ENCODE measurements around the gene HIGD2B.
"Not testable (repeated sequence)": the region's sequence is repeated elsewhere in the genome, so short reads cannot be mapped to it uniquely, and the experiment has no call there.

The HIGD2B gene

GRCh38 chr15:72685925-72686794 lies at the start of gene HIGD2B, which contains the start of gene BBS4:
TSS of gene HIGD2B (minus strand) at chr15:72686182. CDS start at chr15:72676374, 9,808 bp downstream.
TSS of gene BBS4 (plus strand) at chr15:72686207. CDS start at chr15:72686228, 21 bp downstream.
- DNase-seq, result no peak

GRCh38 chr15:72735111-72735510 lies 49.1 kb upstream of the HIGD2B start:
- no peak for DNase-seq

DNA sequence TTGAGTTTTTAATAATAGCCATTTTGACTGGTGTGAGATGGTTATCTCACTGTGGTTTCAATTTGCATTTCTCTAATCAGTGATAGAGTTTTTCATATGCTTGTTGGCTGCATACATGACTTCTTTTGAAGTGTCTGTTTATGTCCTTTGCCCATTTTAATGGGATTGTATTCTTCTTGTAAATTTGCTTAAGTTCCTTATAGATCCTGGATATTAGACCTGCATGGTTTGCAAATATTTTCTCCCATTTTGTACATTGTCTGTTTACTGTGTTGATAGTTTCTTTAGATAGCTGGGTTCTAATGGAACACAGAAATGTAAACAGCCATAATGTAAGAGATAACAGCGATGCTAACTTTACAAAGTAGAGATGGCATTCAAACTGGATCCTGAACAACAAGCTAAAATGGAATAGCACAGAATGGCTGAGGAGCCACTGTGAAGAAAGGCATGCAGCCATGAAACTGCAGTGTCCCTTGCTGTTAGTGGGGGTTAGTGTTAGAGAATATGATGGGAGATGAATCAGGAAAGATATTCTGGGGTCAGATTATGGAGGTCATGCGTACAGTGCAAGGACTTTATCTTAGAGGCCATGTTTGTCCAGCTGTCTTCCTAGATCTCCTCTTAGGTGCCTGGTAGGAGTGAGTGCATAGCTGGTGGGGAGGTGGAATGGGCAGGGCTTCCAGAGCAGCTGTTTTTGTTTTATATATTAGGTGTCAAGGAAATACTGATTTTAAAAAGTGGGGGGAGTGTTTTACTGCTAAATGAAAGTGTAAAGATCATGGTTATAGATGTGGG lies 48.2 kb upstream of the HIGD2B start:
- DNase-seq, result no peak

- no peak for DNase-seq
Observed at GRCh38 chr15:72732516-72732915, 46.5 kb upstream of the HIGD2B start.

GRCh38 chr15:72732086-72732485 lies 46.1 kb upstream of the HIGD2B start:
- no peak for DNase-seq

DNA sequence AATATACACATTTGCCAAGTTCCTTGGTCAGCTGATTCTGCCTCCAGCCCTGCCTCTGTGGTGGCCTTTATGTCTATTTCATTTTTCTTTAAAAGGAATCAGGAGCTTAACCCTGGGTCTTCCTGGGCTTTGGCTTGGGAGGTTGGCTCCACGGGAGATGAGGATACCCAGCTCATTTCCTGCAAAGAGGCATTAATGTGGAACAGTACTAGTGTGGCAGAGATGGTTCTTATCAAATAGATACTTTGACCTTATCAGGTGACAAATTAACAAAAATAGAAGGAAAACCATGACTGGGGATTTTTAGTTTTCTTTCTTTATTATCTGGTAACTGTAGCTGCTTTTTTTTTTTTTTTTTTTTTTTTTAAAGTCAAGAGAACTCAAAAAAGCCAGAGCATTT lies 42.8 kb upstream of the HIGD2B start:
- DNase-seq, result no peak

DNA sequence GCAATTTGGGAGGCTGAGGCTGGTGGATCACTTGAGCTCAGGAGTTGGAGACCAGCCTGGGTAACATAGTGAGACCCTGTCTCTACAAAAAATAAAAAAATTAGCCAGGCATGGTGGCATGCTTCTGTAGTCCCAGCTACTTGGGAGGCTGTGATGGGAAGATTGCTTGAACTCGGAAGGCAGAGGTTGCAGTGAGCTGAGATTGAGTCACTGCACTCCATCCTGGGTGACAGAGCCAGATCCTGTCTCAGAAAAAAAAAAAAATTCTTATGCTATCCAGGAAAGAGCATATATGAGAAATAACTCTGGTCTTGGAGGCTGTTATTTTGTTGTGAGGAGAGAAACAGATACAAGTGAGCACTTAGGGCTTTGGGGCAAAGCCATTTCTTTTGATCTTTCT lies 42.3 kb upstream of the HIGD2B start:
- DNase-seq, result not testable (repeated sequence)

GRCh38 chr15:72727154-72727553 lies 41.2 kb upstream of the HIGD2B start:
- DNase-seq, result no peak

DNA sequence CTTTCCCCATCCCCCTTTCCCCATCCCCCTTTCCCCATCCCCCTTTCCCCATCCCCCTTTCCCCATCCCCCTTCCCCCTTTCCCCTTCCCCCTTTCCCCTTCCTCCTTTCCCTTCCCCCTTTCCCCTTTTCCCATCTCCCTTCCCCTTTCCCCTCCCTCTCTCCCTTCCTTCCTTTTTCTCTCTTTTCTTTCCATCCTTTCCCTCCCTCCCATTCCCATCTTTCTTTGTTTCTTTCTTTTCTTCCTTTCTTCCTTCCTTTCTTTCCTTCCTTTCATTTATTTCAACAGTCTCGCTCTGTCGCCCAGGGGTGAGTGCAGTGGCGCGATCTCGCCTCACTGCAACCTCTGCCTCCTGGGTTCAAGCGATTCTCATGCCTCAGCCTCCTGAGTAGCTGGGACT lies 39.9 kb upstream of the HIGD2B start:
- DNase-seq, result not testable (repeated sequence)

- DNase-seq, result no peak
Observed at GRCh38 chr15:72725446-72725845, 39.5 kb upstream of the HIGD2B start.

DNA sequence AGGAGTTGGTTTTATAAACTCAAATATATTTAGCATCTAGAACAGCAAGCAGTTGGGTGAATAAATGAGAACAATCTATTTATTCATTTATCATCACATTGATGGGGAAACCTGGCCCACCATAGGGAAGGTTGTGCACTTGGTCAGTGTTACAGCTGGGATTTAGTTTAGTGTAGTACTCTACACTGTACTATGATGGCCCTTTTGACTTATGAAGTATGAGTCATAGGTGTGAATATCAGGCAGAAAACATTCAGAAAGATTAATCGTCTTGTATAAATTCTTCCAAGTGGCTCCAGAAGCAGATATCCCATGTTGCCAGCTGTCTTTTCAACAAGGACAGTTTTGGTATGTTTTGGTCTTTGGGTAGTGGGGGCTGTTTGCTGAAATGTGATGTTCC lies 38.0 kb upstream of the HIGD2B start:
- DNase-seq, result no peak

GRCh38 chr15:72722071-72722696 lies 36.2 kb upstream of the HIGD2B start:
- DNase-seq, result peak; percentile 1 to 63 (median 25)

DNA sequence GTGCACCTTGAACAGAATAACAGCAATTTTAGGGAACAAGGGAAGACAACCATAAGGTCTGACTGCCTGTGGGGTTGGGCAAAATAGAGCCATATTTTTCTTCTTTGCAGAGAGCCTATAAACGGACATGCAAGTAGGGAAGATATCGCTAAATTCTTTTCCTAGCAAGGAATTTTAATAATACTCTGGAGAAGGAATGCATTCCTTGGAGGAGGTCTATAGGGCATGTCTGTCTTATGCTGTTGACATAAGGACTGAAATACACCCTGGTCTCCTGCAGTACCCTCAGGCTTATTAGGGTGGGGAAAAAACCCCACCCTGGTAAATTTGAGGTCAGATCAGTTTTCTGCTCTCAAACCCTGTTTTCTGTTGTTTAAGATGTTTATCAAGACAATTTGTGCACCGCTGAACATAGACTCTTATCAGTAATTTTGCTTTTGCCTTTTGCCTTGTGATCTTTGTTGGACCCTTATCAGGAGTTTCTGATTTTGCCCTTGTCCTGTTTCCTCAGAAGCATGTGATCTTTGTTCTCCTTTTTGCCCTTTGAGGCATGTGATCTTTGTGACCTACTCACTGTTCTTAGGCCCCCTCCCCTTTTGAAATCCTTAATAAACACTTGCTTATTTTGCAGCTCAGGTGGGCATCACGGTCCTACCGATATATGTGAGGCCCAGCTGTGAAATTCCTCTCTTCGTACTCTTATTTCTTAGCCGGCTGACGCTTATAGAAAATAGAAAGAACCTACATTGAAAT lies 22.7 kb upstream of the HIGD2B start:
- not testable (repeated sequence) for DNase-seq

DNA sequence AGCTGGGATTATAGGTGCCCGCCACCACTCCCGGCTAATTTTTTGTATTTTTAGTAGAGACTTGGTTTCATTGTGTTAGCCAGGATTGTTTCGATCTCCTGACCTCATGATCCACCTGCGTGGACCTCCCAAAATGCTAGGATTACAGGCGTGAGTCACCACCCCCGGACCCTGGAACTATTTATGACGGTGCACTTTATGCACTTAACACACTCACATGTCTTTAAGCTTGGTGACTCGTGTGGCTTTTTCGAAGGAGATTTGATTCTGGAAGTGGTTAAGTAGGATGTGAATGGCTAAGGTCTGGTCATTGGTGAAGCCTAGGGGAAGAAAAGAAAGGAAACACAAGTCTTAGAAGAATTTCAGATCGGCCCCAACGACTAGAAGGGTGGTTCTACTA lies 20.3 kb upstream of the HIGD2B start:
- DNase-seq, result no peak

- no peak for DNase-seq
Observed at GRCh38 chr15:72700076-72700475, 14.1 kb upstream of the HIGD2B start.

- no peak for DNase-seq
Observed at GRCh38 chr15:72698938-72699337, 13.0 kb upstream of the HIGD2B start.

- DNase-seq, result no peak
Observed at GRCh38 chr15:72690938-72691337, 5.0 kb upstream of the HIGD2B start.

GRCh38 chr15:72688697-72689096 lies 2.7 kb upstream of the HIGD2B start:
- no peak for DNase-seq

DNA sequence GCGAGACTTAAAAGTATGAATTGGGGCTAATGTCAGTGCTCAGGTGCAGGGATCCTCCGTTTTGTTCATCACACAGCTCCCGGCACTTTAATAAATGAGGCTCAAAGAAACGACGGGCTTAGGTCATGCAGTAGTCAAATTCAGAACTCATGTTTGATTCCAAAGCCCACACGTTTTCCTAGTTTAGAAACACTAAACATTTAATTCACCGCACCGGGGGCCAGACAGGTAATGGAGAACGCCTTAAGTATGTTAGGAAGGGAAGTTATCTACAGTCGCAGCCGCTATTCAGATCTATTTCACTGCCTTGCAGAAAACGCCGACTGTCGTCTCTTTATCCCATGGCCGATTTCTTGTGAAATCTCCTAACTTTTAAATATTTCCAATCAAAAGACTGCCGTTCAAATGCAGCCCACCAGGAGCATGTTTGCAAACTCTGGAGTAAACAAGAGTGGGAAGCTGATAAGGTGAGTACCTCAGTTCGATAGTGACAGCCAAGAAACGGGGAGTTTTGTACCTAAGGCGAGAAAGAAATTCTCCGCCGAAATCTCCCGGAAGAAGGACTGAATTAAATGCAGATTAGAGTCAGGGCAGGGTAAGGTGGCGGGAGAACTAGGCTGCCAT lies 569 bp downstream of the HIGD2B start:
- DNase-seq, result no peak

DNA sequence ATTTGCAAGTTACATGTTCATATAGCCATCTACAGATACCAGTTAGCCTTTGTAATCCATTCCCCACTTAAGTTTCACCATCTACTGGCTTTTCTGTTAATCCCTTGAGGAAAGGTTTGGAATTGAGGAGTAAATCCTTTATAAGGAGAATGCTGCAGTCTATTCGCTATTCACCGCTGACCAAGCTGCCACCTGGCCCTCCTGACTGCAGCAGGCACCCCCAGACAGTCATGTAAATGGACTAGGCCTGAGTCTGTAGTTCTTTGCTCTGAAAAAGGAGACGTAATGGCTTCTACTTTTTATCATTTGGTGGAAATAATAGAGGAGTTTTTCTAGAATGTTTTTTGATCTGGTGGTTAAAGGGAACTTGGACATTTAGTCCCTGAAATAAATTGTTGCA lies 3.2 kb downstream of the HIGD2B start:
- DNase-seq, result no peak

GRCh38 chr15:72680931-72681330 lies 5.1 kb downstream of the HIGD2B start:
- DNase-seq, result no peak

- no peak for DNase-seq
Observed at GRCh38 chr15:72676838-72677237, 9.1 kb downstream of the HIGD2B start.
